EL (cell line): ENCODE results near the gene P2RY1.
A peak's percentile ranks its signal among the peaks of the same experiment; 100 is the strongest.
"Not testable (repeated sequence)": the region's sequence is repeated elsewhere in the genome, so short reads cannot be mapped to it uniquely, and the experiment has no call there.

Experiments
- DNase-seq: peaks from one replicate; pipeline ENCODE4 v3.0.0-alpha.2; 2016

The P2RY1 gene

DNA sequence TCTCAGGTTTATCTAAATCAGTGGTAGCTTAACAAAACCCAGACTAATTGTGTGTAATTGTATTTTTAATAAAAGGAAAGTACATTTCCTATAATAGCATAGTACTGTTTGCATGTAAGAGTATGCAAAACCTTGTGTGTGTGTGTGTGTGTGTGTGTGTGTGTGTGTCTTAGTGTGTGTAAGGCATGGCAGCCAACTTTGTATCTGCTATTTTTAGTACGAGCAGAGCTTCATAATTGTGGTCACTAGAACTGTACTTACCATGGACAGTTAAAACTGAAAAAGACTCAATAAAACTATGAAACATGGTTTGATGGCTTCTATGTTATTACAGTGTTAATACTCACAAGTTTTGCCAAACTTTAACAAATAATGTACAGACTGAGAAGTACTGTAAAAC lies 6.2 kb downstream of the P2RY1 start:
- DNase-seq, result no peak

GRCh38 chr3:152842413-152842812 lies 7.5 kb downstream of the P2RY1 start:
- DNase-seq, result no peak

DNA sequence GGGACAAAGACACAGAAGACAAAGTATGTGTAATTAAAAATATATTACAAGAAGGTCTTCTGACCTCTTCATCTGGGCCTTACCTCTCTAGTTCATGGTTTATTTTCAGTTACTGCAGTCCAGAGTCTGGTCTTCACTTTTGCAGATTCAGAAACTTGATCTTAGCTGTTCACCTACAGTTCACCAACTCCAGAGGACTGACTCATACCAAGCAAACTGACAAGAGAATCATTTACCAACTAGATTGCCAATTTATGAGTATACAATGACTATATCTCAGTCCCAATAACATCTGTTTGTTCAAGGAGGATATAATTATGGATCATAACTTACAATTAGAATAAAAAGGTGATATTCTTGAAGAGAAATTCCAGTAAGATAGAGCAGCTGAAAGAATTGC lies 9.0 kb downstream of the P2RY1 start:
- DNase-seq, result no peak

DNA sequence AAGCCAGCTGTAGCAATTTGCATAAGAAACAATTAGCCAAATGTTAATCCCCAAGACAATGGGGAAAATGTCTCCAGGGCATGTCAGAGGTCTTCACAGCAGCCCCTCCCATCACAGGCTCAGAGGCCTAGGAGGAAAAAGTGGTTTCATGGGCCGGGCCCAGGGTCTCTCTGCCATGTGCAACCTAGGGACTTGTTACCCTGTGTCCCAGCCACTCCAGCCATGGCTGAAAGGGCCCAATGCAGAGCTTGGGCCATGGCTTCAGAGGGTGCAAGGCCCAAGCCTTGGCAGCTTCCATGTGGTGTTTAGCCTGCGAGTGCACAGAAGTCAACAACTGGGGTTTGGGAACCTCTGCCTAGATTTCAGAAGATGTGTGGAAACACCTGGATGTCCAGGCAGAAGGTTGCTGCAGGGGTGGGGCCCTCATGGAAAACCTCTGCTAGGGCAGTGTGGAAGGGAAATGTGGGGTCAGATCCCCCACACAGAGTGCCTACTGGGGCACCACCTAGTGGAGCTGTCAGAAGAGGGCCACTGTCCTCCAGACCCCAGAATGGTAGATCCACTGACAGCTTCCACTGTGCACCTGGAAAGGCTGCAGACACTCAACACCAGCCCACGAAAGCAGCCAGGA lies 11.8 kb downstream of the P2RY1 start:
- not testable (repeated sequence) for DNase-seq

DNA sequence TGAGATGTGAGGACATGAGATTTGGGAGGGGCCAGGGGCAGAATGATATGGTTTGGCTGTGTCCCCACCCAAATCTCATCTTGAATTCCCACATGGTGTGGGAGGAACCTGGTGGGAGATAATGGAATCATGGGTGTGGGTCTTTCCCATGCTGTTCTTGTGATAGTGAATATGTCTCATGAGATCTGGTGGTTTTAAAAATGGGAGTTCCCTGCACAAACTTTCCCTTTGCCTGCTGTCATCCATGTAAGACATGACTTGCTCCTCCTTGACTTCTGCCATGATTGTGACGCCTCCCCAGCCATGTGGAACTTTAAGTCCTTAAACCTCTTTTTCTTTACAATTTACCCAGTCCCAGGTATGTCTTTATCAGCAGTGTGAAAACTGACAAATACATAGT lies 12.7 kb downstream of the P2RY1 start:
- not testable (repeated sequence) for DNase-seq

DNA sequence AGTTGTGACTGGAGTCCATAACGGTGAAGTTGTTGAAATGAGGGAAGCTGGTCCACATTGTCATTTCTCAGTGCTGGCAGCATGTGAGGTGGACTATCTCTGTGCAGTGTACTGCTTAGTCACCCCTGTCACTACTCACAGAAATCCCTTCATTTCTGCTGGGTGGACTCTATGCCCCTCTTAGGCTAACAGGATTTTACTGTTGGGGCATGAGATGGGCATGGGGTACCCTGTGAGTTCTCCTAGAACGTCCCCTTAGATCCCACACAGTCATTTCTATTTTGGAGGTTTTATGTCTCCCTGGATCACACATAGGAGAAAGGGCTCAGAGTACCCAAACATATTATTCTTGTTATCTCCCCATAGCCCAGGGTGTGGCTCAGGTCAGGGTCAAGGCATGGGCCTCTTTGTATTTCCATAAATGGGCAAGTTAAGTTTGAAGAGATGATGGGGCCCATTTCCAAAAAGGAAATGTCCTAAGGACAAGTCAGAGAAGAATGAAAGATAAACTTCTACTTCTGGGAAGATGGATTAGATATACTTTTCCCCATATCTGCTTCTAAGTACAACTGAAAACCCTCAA lies 15.2 kb downstream of the P2RY1 start:
- no peak for DNase-seq

DNA sequence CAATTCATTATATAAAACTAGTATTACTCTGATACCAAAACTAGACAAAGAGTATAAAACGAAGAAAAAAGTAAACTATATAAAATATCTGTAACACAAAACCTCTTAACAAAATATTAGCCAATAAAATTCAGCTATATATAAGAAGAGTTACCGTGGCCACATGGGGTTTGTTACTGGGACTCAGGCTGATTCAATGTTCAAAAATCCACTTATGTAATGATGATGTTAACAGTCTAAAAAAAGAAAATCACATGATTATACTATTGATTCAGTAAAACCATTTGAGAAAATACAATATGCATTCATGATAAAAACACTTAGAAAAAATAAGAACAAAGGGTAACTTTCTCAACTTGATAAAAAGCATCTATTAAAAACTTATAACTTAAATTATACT lies 18.3 kb downstream of the P2RY1 start:
- DNase-seq, result no peak

DNA sequence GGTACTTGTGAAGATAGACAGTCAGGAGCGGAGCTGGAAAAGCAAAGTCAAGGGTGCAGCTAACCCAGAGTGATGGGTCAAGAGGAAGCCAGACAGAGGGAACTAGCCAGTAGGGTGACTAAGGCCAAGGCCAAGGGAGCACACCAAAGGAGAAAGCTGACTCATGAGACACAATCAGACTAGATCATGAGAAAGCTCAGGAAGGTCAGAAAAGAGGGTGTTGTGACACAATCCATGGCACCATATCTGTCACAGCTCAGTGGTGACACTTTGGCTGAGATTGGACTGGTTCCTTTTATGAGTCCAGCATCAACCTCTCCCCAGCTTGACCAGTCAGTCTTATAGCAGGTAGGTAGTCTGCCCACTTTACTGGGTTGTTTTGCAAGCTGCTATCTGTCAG lies 22.2 kb downstream of the P2RY1 start:
- peak; percentile 1 for DNase-seq

GRCh38 chr3:152858170-152858800 lies 23.4 kb downstream of the P2RY1 start:
- no peak for DNase-seq

- no peak for DNase-seq
These were observed 25.8 kb downstream of the P2RY1 start for GRCh38 chr3:152860736-152861135.

DNA sequence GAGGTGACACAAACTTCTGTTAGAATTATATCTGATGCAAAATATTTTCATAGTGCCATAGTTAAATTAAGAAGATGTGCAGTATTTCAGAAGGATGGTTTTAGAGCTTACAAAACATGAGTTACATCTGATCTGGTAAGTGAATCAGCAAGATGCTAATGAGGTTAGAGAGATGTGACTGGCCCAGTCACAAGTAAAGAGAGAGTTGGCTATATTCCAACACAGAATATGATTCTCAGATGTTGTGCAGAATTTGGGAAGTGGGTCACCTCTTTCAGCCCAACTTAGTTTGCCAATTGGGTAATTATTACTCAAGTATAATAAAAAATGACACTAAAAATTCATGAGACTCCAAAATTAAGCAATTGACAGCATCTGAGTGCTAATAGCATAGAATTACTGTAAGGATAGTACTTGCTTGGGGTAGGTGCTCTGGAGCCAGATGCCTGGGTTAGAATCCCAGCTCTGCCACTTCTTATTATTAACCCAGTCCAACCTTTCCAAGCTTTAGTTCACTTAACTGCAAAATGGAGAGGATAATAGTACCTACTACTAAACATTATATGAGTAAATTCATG lies 30.8 kb downstream of the P2RY1 start:
- no peak for DNase-seq

- no peak for DNase-seq
These were observed 35.1 kb downstream of the P2RY1 start for GRCh38 chr3:152870027-152870426.

DNA sequence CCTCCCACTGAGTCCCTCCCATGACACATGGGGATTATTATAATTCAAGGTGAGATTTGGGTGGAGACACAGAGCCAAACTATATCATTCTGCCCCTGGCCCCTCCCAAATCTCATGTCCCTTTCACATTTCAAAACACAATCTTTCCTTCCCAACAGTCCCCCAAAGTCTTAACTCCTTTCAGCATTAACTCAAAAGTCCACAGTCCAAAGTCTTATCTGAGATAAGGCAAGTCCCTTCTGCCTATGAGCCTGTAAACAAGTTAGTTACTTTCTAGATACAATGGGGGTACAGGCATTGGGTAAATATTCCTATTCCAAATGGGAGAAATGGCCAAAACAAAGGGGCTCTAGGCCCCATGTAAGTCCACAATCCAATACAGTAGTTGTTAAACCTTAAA lies 38.4 kb downstream of the P2RY1 start:
- not testable (repeated sequence) for DNase-seq

DNA sequence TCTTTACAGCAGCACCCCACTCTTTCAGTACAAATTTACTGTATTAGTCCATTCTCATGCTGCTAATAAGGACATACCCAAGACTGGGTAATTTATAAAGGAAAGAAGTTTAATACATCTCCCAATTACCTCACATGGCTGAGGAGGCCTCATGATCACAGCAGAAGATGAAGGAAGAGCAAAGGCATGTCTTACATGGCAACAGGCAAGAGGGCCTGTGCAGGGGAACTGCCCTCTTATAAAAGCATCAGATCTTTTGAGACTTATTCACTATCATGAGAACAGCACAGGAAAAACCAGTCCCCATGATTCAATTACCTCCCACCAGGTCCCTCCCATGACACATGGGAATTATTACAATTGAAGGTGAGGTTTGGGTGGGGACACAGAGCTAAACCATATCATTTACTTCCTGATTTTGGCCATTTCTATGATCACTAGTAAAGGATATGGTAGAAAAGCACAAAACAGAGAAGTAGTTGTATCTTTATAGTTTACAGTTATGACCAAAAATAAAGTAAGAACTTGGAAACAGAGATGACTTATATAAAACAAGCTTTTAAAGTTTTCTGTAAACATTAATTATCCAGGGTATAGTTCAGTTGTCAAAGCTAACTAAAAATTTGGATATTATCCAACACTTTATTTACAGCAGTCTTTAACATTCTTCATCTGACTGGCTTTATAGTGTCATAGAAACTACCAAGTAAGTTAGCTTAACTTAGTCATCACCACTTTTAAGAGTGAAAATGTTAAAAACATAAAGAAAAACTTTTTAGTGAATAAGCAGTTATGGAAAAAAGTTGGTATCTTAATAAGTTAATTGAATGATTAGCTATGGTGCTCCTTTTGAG lies 40.2 kb downstream of the P2RY1 start:
- no peak for DNase-seq

- no peak for DNase-seq
These were observed 44.3 kb downstream of the P2RY1 start for GRCh38 chr3:152879130-152879789.

DNA sequence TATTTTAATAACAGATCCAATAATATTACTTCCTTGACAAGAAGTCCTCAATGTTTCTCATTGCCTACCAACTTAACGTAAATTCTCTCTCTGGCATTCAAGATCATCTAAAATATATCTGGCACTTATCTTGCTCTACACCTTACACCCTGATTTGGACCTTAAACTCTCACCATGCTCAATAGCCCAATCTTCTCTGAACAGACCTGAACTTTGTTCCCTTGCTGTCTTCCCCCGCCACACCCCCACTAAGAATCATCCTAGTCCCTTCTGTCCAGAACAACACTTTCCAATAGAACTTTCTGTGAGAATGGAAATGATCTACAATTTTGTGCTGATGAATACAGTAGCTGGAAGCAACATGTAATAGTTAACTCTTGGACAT lies 44.9 kb downstream of the P2RY1 start:
- DNase-seq, result no peak

- no peak for DNase-seq
These were observed 50.1 kb downstream of the P2RY1 start for GRCh38 chr3:152885076-152885475.
